GM23338 (cell line): ENCODE measurements around the gene NUDT16L1. TPM values are rescaled to one million over a fixed set of nuclear protein-coding genes. Genes with fewer than 3 reads are reported as not detected.

ENCODE experiments used
- ATAC-seq: fragments of 200-7000 bp; cut with Tn5 transposase; 3 replicates; pipeline ENCODE4 v1.9.1; 2020
- DNase-seq: peaks from one replicate; pipeline ENCODE4 v3.0.0-alpha.2; 2015; ENCODE audit warnings: low spot score
- H2AFZ ChIP-seq: fragments of 200-600 bp; sonication (generic); 2 replicates; pipeline ENCODE4 v1.8.0; 2016; ENCODE audit warnings: antibody characterized with exemption, mild to moderate bottlenecking, moderate library complexity
- H3F3A ChIP-seq: fragments of 200-600 bp; sonication (generic); replicated peaks from 2 replicates; pipeline ENCODE4 v1.8.0; 2017; ENCODE audit warnings: antibody characterized with exemption, mixed run types, low read depth
- H3K27ac ChIP-seq: fragments of 200-600 bp; sonication (generic); 2 replicates; pipeline ENCODE4 v1.6.1; 2016; ENCODE audit warnings: low read depth
- H3K27me3 ChIP-seq: fragments of 200-600 bp; sonication (generic); 2 replicates; pipeline ENCODE4 v1.8.0; 2016; ENCODE audit warnings: mild to moderate bottlenecking, mixed run types, moderate library complexity; ENCODE audit not compliant: insufficient read depth
- H3K36me3 ChIP-seq: fragments of 200-600 bp; sonication (generic); 2 replicates; pipeline ENCODE4 v1.8.0; 2016; ENCODE audit warnings: mild to moderate bottlenecking; ENCODE audit not compliant: insufficient read depth
- H3K4me1 ChIP-seq: fragments of 200-600 bp; sonication (generic); 2 replicates; pipeline ENCODE4 v1.8.0; 2016; ENCODE audit warnings: mild to moderate bottlenecking, moderate library complexity; ENCODE audit not compliant: insufficient read depth
- H3K4me2 ChIP-seq: fragments of 200-600 bp; sonication (generic); 2 replicates; pipeline ENCODE4 v1.7.1; 2017; ENCODE audit warnings: mixed run types
- H3K4me3 ChIP-seq: fragments of 200-600 bp; sonication (generic); 2 replicates; pipeline ENCODE4 v1.6.1; 2016; ENCODE audit warnings: mixed run types
- H3K79me2 ChIP-seq: fragments of 200-600 bp; sonication (generic); replicated peaks from 2 replicates; pipeline ENCODE4 v1.8.0; 2017; ENCODE audit warnings: mild to moderate bottlenecking; ENCODE audit not compliant: insufficient read depth
- H3K9me2 ChIP-seq: fragments of 200-600 bp; sonication (generic); 2 replicates; pipeline ENCODE4 v1.8.0; 2017; ENCODE audit not compliant: insufficient read depth
- H4K20me1 ChIP-seq: fragments of 200-600 bp; sonication (generic); replicated peaks from 2 replicates; pipeline ENCODE4 v1.8.0; 2017; ENCODE audit warnings: mild to moderate bottlenecking; ENCODE audit not compliant: insufficient read depth
- H3K27ac Mint-ChIP-seq: 2 replicates; pipeline ENCODE4 v1.8.0; 2020; ENCODE audit warnings: inconsistent platforms, mild to moderate bottlenecking, moderate library complexity, mixed read lengths
- H3K27me3 Mint-ChIP-seq: 3 replicates; pipeline ENCODE4 v1.8.0; 2022; ENCODE audit warnings: low read depth, mild to moderate bottlenecking, moderate library complexity, mixed read lengths, inconsistent platforms; ENCODE audit not compliant: insufficient read depth, poor library complexity
- H3K36me3 Mint-ChIP-seq: 3 replicates; pipeline ENCODE4 v1.8.0; 2021; ENCODE audit warnings: low read depth, mild to moderate bottlenecking, inconsistent platforms, moderate library complexity, mixed read lengths
- H3K4me1 Mint-ChIP-seq: 3 replicates; pipeline ENCODE4 v1.8.0; 2020; ENCODE audit warnings: mild to moderate bottlenecking, inconsistent platforms, mixed read lengths
- H3K4me3 Mint-ChIP-seq: 3 replicates; pipeline ENCODE4 v1.8.0; 2021; ENCODE audit warnings: moderate library complexity, mild to moderate bottlenecking, inconsistent platforms, mixed read lengths
- H3K9me3 Mint-ChIP-seq: 3 replicates; pipeline ENCODE4 v1.8.0; 2020; ENCODE audit warnings: moderate library complexity, mild to moderate bottlenecking, inconsistent platforms, mixed read lengths
- EZH2 ChIP-seq: fragments of 200-600 bp; sonication (generic); IDR thresholded peaks from one replicate; pipeline ENCODE4 v1.8.0; 2017; ENCODE audit warnings: antibody characterized with exemption, mild to moderate bottlenecking, low read depth; ENCODE audit not compliant: unreplicated experiment
- EZH2phosphoT487 ChIP-seq: fragments of 200-600 bp; sonication (generic); IDR thresholded peaks from one replicate; pipeline ENCODE4 v1.8.1; 2018; ENCODE audit warnings: antibody characterized with exemption; ENCODE audit not compliant: unreplicated experiment
- STAT1 ChIP-seq: IDR thresholded peaks from one replicate; pipeline ENCODE4 v1.6.1; 2016; ENCODE audit warnings: antibody characterized with exemption; ENCODE audit not compliant: unreplicated experiment
- ZNF331 ChIP-seq: fragments of 250-450 bp; sonication (Bioruptor Pico); IDR thresholded peaks from 2 replicates; pipeline ENCODE4 v1.5.0; 2020; ENCODE audit warnings: low read depth, mild to moderate bottlenecking, moderate library complexity
- ZNF462 ChIP-seq: fragments of 250-450 bp; sonication (Bioruptor Pico); IDR thresholded peaks from 2 replicates; pipeline ENCODE4 v1.5.0; 2020; ENCODE audit warnings: mild to moderate bottlenecking, moderate library complexity
- polyA plus RNA-seq: library from polyadenylated mRNA; unstranded; fragments of >200 nt; fragmentation: Nextera tagmentation; extraction: Ambion mirVana; gene quantifications from 2 replicates; pipeline ENCODE4 v1.2.1, GENCODE V29; 2016
- total RNA-seq: library from RNA; depleted of rRNA; stranded (reverse); fragments of >200 nt; shearing (Covaris generic); gene quantifications from 2 replicates; pipeline ENCODE4 v1.2.3, GENCODE V29; 2014

The NUDT16L1 gene
- total and polyA plus RNA-seq, 2 experiments from 2014 or later: 37.1 to 80.4 TPM

- TF ChIP-seq ZNF462 (CRISPR knock-in tag) (no peak), EZH2phosphoT487 (no peak), ZNF331 (CRISPR knock-in tag) (no peak), STAT1 (no peak)
These were observed 1.5 kb upstream of the NUDT16L1 start (continued) for GRCh38 chr16:4691666-4692412.

GRCh38 chr16:4692460-4693295, 684 bp upstream of the NUDT16L1 start:
- Histone ChIP-seq H4K20me1 (no peaks in the 10 kb centered on the region; the same call in 1 of the 2 replicates), H3K4me2 (peak overlapping the region; percentile 90), H3K4me1 (no peaks in the 10 kb centered on the region; the same call in 1 of the 2 replicates), H2AFZ (no peak overlapping the region), H3K36me3 (no peaks in the 10 kb centered on the region), H3K27me3 (no peaks in the 10 kb centered on the region), H3K79me2 (no peaks in the 10 kb centered on the region), H3K27ac (0 out of 2 replicates have a peak overlapping the region, but pooled peaks have one; percentile 50), H3F3A (no peaks in the 10 kb centered on the region; the same call in none of the 2 replicates), H3K9me2 (no peaks in the 10 kb centered on the region), H3K4me3 (peak overlapping the region; percentile 87)
- H3K9me3 Mint-ChIP-seq: no peaks in the 10 kb centered on the region; the same call in 2 of the 3 replicates
- H3K4me1 Mint-ChIP-seq: peaks cover 6% of the 10 kb centered on the region; the same call in 1 of the 3 replicates
- ATAC-seq (peak; percentile 3), DNase-seq (peak; percentile 46)
- H3K4me3 Mint-ChIP-seq: peak overlapping the region; percentile 84
- peaks cover 14% of the 10 kb centered on the region; the same call in 2 of the 3 replicates for H3K36me3 Mint-ChIP-seq
- H3K27ac Mint-ChIP-seq: no peak overlapping the region
- H3K27me3 Mint-ChIP-seq: peaks cover 9% of the 10 kb centered on the region
- no peak for TF ChIP-seq ZNF462 (CRISPR knock-in tag)
- no peak for TF ChIP-seq EZH2phosphoT487
- no peak for TF ChIP-seq EZH2
